ENCODE measurements around the gene LRRC25. TPM values are rescaled to one million over a fixed set of nuclear protein-coding genes. Genes with fewer than 3 reads are reported as not detected.

LRRC25 gene
- polyA plus RNA-seq, 2 donors: 0.55 to 0.66 TPM

Other genes starting within 250 kb of the LRRC25 start
- 10 to 100 TPM in 1 of 2 donors, 1 to 10 TPM in 1; 8.1 to 10.6 TPM for gene PIK3R2, start 244.5 kb downstream of the LRRC25 start, polyA plus RNA-seq
- 10 to 100 TPM in 1 of 2 donors, 1 to 10 TPM in 1; 9.9 to 29.3 TPM for gene IFI30, start 223.8 kb downstream of the LRRC25 start, polyA plus RNA-seq
- 10 to 100 TPM in 1 of 2 donors, 1 to 10 TPM in 1; 7.4 to 12.0 TPM for gene MPV17L2, start 204.4 kb downstream of the LRRC25 start, polyA plus RNA-seq
- gene RAB3A, start 193.6 kb downstream of the LRRC25 start, polyA plus RNA-seq: 1 to 10 TPM in 1 of 2 donors, under 1 TPM in 1; 0.81 to 1.1 TPM
- gene PDE4C, start 171.2 kb downstream of the LRRC25 start, polyA plus RNA-seq: under 1 TPM; 0.07 to 0.39 TPM
- gene IQCN, start 123.2 kb downstream of the LRRC25 start, polyA plus RNA-seq: 10 to 100 TPM in 1 of 2 donors, under 1 TPM in 1; 0.88 to 12.2 TPM
- 10 to 100 TPM; 57.9 to 84.5 TPM for gene JUND, start 116.0 kb downstream of the LRRC25 start, polyA plus RNA-seq
- gene LSM4, start 74.5 kb downstream of the LRRC25 start, polyA plus RNA-seq: 100 to 1,000 TPM in 1 of 2 donors, 10 to 100 TPM in 1; 96.9 to 113 TPM
- gene PGPEP1, start 57.0 kb downstream of the LRRC25 start, polyA plus RNA-seq: 1 to 10 TPM; 1.8 to 1.9 TPM
- 1 to 10 TPM in 1 of 2 donors, under 1 TPM in 1; 0.24 to 2.8 TPM for gene GDF15, start 11.5 kb downstream of the LRRC25 start, polyA plus RNA-seq
- 10 to 100 TPM; 25.4 to 25.9 TPM for gene SSBP4, start 21.8 kb upstream of the LRRC25 start, polyA plus RNA-seq
- 10 to 100 TPM; 17.5 to 42.7 TPM for gene ISYNA1, start 40.5 kb upstream of the LRRC25 start, polyA plus RNA-seq
- 1 to 10 TPM; 7.1 to 9.1 TPM for gene ELL, start 124.4 kb upstream of the LRRC25 start, polyA plus RNA-seq
- 100 to 1,000 TPM; 175 to 269 TPM for gene FKBP8, start 146.0 kb upstream of the LRRC25 start, polyA plus RNA-seq
- 10 to 100 TPM; 43.7 to 68.1 TPM for gene KXD1, start 160.2 kb upstream of the LRRC25 start, polyA plus RNA-seq
- 1,000 to 10,000 TPM in 1 of 2 donors, 100 to 1,000 TPM in 1; 709 to 1,325 TPM for gene UBA52, start 174.2 kb upstream of the LRRC25 start, polyA plus RNA-seq
- 10 to 100 TPM; 48.4 to 59.0 TPM for gene REX1BD, start 191.2 kb upstream of the LRRC25 start, polyA plus RNA-seq
- 10 to 100 TPM in 1 of 2 donors, 1 to 10 TPM in 1; 2.8 to 11.1 TPM for gene CRLF1, start 209.2 kb upstream of the LRRC25 start, polyA plus RNA-seq
- gene TMEM59L, start 215.2 kb upstream of the LRRC25 start, polyA plus RNA-seq: under 1 TPM; 0.41 to 0.71 TPM
- 1 to 10 TPM; 1.8 to 2.0 TPM for gene KLHL26, start 239.4 kb upstream of the LRRC25 start, polyA plus RNA-seq